HFFc6 (cell line): ENCODE measurements around the gene NUSAP1. TPM values are rescaled to one million over a fixed set of nuclear protein-coding genes. Genes with fewer than 3 reads are reported as not detected.
"Not testable (repeated sequence)": the region's sequence is repeated elsewhere in the genome, so short reads cannot be mapped to it uniquely, and the experiment has no call there.

Source experiments
- DNase-seq: peaks from one replicate; pipeline ENCODE4 v3.0.0-alpha.2; 2018
- H3K27ac Mint-ChIP-seq: 2 replicates; pipeline ENCODE4 v1.8.0; 2020; ENCODE audit warnings: mild to moderate bottlenecking, mixed read lengths
- H3K27me3 Mint-ChIP-seq: 2 replicates; pipeline ENCODE4 v1.8.0; 2021; ENCODE audit warnings: mild to moderate bottlenecking, moderate library complexity, mixed read lengths; ENCODE audit not compliant: insufficient read depth
- H3K36me3 Mint-ChIP-seq: 2 replicates; pipeline ENCODE4 v1.8.0; 2021; ENCODE audit warnings: low read depth, mixed read lengths
- H3K4me1 Mint-ChIP-seq: 2 replicates; pipeline ENCODE4 v1.8.0; 2020; ENCODE audit warnings: low read depth, mixed read lengths
- H3K4me3 Mint-ChIP-seq: 2 replicates; pipeline ENCODE4 v1.8.0; 2020; ENCODE audit warnings: mild to moderate bottlenecking, moderate library complexity, mixed read lengths
- H3K9me3 Mint-ChIP-seq: 2 replicates; pipeline ENCODE4 v1.8.0; 2020; ENCODE audit warnings: mild to moderate bottlenecking, mixed read lengths
- total RNA-seq, 6 experiments: library from RNA; stranded (reverse); fragmentation: NEBNext Ultra II Directional; extraction: Animal tissue kit (Norgen Biotek cat#: 25700); gene quantifications; 2 replicates in 1 of 6; 3 replicates in 5 of 6; pipeline ENCODE4 v1.2.3, GENCODE V29; 2021
- TF ChIP-seq, protein P1 (sequence below): fragments of 200-600 bp; sonication (generic); IDR thresholded peaks from 2 replicates; pipeline ENCODE4 v1.5.0; 2021; ENCODE audit warnings: antibody characterized with exemption, mild to moderate bottlenecking

The NUSAP1 gene
- total RNA-seq, 6 experiments from 2014 or later, result 30.9 to 69.0 (median 63.6) TPM

GRCh38 chr15:41350057-41350717, 17.5 kb downstream of the NUSAP1 start:
- TF ChIP-seq, protein P1, sequence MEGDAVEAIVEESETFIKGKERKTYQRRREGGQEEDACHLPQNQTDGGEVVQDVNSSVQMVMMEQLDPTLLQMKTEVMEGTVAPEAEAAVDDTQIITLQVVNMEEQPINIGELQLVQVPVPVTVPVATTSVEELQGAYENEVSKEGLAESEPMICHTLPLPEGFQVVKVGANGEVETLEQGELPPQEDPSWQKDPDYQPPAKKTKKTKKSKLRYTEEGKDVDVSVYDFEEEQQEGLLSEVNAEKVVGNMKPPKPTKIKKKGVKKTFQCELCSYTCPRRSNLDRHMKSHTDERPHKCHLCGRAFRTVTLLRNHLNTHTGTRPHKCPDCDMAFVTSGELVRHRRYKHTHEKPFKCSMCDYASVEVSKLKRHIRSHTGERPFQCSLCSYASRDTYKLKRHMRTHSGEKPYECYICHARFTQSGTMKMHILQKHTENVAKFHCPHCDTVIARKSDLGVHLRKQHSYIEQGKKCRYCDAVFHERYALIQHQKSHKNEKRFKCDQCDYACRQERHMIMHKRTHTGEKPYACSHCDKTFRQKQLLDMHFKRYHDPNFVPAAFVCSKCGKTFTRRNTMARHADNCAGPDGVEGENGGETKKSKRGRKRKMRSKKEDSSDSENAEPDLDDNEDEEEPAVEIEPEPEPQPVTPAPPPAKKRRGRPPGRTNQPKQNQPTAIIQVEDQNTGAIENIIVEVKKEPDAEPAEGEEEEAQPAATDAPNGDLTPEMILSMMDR, result no peak
- Mint-ChIP-seq H3K9me3 (no peaks in the 10 kb centered on the region), H3K4me1 (no peaks in the 10 kb centered on the region), H3K27me3 (no peaks in the 10 kb centered on the region; the same call in 1 of the 2 replicates), H3K4me3 (no peak overlapping the region), H3K36me3 (peaks cover 24% of the 10 kb centered on the region; the same call in 1 of the 2 replicates), H3K27ac (no peak overlapping the region; the same call in 1 of the 2 replicates)
- DNase-seq, result no peak

DNA sequence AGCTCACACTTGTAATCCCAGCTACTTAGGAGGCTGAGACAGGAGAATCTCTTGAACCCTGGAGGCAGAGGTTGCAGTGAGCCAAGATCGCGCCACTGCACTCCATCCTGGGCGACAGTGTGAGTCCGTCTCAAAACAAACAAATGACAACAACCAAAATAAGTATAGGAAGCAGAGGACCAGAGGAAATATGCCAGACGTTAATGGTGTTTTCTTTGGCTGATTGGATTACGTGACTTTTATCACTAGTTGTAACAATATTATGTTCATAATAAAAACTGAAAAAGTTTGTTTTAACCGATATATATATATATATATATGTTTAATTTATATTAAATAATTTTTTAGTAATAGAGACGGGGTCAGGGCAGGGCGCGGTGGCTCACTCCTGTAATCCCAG, 21.7 kb downstream of the NUSAP1 start:
- Mint-ChIP-seq H3K27me3 (no peaks in the 10 kb centered on the region), H3K9me3 (no peaks in the 10 kb centered on the region), H3K4me1 (no peaks in the 10 kb centered on the region), H3K4me3 (no peak overlapping the region), H3K36me3 (peaks cover 24% of the 10 kb centered on the region; the same call in 1 of the 2 replicates), H3K27ac (no peak overlapping the region)
- TF ChIP-seq, protein P1, result no peak
- DNase-seq, result no peak

DNA sequence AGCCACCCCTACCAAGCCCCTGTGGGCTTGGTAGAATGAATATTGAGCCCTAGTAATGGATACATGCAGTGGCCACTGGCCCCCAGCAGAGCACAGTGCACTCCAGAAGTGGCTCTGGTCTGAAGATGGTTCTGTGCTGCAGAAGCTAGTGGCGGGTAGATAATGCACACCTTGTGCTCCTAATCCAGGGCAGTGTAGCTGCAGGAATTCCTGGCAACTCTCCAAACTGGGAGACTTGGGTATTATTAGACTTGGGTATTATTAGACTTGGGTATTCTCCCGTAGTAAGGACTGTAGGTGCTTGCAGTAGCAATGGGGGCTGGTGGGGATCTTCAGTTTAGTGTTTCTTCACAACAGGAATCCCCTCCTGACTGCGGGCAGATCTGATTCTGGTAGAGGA, 34.7 kb downstream of the NUSAP1 start:
- Mint-ChIP-seq H3K36me3 (peaks cover 8% of the 10 kb centered on the region; the same call in 1 of the 2 replicates), H3K9me3 (no peaks in the 10 kb centered on the region), H3K27ac (no peak overlapping the region), H3K4me1 (no peaks in the 10 kb centered on the region), H3K27me3 (no peaks in the 10 kb centered on the region), H3K4me3 (no peak overlapping the region)
- DNase-seq, result no peak
- TF ChIP-seq, protein P1, result no peak

- Mint-ChIP-seq H3K36me3 (peaks cover 30% of the 10 kb centered on the region), H3K27me3 (no peaks in the 10 kb centered on the region), H3K4me1 (no peaks in the 10 kb centered on the region), H3K9me3 (no peaks in the 10 kb centered on the region), H3K4me3 (no peak overlapping the region), H3K27ac (no peak overlapping the region)
- no peak for DNase-seq
- TF ChIP-seq, protein P1, result no peak
These were observed 45.3 kb downstream of the NUSAP1 start for GRCh38 chr15:41377978-41378377.

GRCh38 chr15:41383974-41384749, 51.5 kb downstream of the NUSAP1 start:
- H3K36me3 Mint-ChIP-seq, result peaks cover 19% of the 10 kb centered on the region
- H3K27me3 Mint-ChIP-seq, H3K9me3 Mint-ChIP-seq, H3K4me3 Mint-ChIP-seq, DNase-seq, H3K4me1 Mint-ChIP-seq, H3K27ac Mint-ChIP-seq: not testable (repeated sequence)

DNA sequence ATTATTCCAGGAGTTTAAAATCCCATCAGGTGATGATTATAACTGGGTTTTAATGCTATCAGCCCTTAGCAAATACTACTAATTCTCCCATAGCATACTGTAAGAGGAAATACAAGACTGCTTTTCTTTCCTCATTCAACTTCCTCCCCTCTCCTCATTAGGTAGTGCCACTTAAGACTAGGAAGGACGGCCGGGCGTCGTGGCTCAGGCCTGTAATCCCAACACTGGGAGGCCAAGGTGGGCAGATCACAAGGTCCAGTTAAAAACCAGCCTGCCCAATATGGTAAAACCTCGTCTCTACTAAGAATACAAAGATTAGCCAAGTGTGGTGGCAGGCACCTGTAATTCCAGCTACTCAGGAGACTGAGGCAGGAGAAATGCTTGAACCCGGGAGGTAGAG, 55.0 kb downstream of the NUSAP1 start:
- Mint-ChIP-seq H3K9me3 (no peaks in the 10 kb centered on the region), H3K27me3 (no peaks in the 10 kb centered on the region), H3K27ac (no peak overlapping the region), H3K4me1 (no peaks in the 10 kb centered on the region), H3K36me3 (peaks cover 2% of the 10 kb centered on the region; the same call in 1 of the 2 replicates), H3K4me3 (no peak overlapping the region)
- TF ChIP-seq, protein P1, result no peak
- no peak for DNase-seq
